HG03469 (cell line): ENCODE measurements around the gene PIGZ.
"Not testable (repeated sequence)": the region's sequence is repeated elsewhere in the genome, so short reads cannot be mapped to it uniquely, and the experiment has no call there.

ENCODE experiments used
- ATAC-seq: cut with Tn5 transposase; IDR thresholded peaks from one replicate; pipeline ENCODE4 v1.9.1; 2021; ENCODE audit warnings: mild to moderate bottlenecking, moderate library complexity, moderate number of reproducible peaks; ENCODE audit not compliant: unreplicated experiment

PIGZ gene

GRCh38 chr3:196962108-196962929, 6.3 kb downstream of the PIGZ start:
- ATAC-seq: no peak

DNA sequence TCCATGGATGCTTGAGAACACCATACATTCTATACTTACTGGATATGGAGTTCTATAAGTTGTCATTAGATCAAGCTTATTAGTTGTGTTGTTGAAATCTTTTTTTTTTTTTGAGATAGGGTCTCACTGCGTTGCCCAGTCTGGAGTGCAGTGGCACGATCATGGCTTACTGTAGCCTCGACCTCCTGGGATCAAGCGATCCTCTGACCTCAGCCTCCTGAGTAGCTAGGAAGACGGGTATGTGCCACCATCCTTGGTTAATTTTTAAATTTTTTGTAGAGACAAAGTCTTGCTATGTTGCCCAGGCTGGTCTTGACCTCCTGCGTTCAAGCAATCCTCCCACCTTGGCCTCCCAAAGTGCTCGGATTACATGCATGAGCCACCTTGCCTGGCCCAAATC, 13.8 kb downstream of the PIGZ start:
- ATAC-seq: no peak

- ATAC-seq: no peak
These were observed 17.3 kb downstream of the PIGZ start for GRCh38 chr3:196951371-196951770.

- no peak for ATAC-seq
These were observed 18.9 kb downstream of the PIGZ start for GRCh38 chr3:196949750-196950149.

GRCh38 chr3:196949285-196949619, 19.4 kb downstream of the PIGZ start:
- ATAC-seq: no peak

- no peak for ATAC-seq
These were observed 20.0 kb downstream of the PIGZ start for GRCh38 chr3:196948442-196949284.

DNA sequence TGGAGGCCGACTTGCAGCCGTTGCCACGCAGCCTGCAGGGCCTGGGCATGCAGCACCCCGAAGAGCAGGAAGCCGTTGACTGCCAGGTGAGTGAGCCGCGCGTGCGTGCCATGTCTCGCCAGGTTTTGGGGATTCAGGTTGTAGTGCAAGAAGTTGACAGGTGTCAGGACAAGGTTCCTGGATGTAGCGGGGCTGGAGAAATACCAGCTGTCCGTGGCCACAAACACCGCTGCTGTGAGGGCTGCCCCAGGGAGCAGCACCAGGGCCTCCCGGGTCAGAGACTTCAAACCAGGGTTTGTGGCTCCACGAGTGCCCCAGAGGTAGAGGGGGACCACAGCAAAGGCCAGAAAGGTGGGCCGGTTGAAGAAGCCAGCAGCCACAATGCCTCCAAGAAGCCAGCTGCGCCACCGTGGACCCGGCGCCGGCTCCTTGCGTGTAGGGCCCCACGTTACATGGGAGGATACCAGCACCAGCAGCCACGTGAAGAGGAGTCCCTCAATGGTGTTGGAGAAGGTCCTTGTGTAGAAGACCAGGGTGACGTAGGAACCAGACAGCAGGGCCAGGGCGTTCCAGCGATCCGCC, 20.7 kb downstream of the PIGZ start:
- ATAC-seq: no peak

- no peak for ATAC-seq
These were observed 21.3 kb downstream of the PIGZ start for GRCh38 chr3:196947136-196947859.

DNA sequence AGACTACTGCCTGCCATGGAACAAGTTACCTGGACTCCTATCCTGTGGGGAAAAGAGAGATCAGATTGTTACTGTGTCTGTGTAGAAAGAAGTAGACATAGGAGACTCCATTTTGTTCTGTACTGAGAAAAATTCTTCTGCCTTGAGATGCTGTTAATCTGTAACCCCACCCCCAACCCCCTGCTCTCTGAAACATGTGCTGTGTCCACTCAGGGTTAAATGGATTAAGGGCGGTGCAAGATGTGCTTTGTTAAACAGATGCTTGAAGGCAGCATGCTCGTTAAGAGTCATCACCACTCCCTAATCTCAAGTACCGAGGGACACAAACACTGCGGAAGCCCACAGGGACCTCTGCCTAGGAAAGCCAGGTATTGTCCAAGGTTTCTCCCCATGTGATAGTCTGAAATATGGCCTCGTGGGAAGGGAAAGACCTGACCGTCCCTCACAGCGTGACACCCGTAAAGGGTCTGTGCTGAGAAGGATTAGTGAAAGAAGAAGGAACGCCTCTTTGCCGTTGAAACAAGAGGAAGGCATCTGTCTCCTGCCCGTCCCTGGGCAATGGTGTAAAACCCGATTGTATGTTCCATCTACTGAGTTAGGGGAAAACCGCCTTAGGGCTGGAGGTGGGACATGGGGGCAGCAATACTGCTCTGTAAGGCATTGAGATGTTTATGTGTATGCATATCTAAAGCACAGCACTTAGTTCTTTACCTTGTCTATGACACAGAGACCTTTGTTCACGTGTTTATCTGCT, 24.4 kb downstream of the PIGZ start:
- ATAC-seq: not testable (repeated sequence)

DNA sequence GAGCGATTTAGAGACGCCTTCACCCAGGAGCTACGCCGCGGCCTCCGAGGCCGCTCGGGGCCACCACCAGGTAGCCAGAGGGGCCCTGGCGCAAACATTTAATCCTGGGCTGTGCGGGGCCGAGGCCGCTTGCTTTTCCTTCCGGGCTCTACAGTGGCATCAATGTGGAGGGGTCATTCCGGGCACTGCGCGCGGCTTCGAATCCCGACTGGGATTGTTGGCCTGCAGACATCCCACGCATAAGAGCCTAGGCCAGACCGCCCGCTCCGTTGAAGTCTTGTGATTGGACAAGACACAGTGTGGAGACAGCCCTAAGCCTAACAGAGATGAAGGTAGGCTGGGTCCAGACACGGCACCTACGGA, 25.7 kb downstream of the PIGZ start:
- no peak for ATAC-seq

DNA sequence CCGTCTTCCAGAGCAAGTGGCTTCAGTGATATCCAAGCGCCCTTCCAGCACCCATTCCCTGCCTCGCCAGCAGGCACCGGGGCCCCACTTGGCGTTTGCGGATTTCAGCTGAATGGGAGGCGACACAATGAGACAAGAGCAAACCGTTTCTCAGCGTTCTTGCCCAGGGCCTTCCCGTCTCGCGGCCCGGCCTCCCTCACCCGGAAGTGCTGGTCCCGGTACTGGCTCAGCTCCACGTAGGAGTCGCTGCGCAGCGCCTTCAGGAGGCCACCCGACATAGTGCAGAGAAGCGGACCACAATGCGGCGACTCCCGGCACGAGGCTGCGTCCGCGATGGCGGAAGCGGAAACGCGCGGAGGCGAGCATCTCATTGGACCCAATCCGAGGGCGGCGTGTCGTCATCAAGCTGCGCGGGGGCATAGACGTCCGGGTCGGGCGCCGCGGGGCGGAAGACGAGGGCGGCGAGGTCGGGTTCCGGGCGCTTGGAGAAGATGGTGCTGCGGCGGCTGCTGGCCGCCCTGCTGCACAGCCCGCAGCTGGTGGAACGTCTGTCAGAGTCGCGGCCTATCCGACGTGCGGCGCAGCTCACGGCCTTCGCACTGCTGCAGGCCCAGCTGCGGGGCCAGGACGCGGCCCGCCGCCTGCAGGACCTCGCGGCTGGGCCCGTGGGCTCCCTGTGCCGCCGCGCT, 26.3 kb downstream of the PIGZ start, which contains the start of gene NCBP2:
Gene NCBP2, minus strand, starts transcription at position 303 of the 689 bp plus-strand sequence. Its CDS starts 25 bp downstream, at position 278.
- peak; percentile 75 for ATAC-seq

DNA sequence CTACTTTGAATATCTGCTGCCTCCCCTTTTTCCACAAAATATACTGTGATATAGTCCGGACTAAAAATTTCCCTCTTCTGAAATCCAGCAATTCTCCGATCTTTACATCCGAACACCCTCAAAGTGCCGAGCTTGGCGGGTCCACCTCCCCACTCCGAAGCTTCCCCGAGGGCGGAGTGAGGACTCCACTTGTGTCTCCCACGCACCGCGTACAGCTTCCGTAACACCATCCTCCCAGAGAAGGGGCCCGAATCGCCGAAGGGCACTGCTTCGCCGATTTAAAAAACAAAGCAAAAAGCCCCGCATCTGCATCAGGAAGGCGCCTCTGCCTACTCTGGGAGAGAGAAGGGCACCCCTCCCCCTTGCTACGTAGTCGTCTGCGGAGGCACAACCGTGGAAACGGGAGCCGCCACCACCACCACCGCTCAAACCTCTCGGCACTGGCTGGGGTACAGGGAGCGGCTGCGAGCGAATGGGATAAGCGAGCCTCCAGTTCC, 26.9 kb downstream of the PIGZ start:
- ATAC-seq: peak; percentile 7

DNA sequence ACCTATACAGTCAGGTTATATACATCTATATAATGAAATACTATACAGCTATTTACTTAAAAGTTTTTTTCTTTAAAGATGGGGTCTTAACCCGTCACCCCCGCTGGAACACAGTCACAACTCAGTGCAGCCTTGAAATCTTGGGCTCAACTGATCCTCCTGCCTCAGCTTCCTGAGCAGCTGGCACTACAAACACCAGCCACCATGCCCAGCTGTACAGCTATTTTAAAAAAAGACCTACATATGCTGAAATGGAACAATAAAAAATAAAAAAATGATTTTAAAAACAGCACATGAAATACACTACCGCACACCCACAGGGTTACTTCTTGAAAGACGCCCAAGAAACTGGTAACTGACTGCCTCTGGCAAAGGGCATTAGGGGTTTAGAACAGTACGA, 30.1 kb downstream of the PIGZ start:
- no peak for ATAC-seq

DNA sequence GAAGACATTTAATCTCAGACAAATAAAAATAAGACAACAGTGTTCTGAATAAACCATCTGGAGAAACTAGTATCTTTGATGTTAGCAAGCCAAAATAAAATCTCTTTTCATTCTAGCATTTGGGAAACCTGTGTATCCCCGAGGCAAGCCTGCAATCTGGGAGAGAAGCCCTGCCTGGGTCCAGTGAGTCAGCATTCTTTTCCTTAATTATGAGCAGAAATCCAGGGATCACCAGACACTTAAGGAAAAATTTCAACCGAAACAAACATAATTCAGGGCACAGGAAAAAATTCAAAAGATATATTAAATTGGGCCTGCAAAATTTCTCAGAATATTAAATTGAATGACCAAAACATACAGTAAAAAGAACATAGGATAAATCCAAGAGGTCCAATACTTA, 30.5 kb downstream of the PIGZ start:
- no peak for ATAC-seq

GRCh38 chr3:196936288-196936687, 32.3 kb downstream of the PIGZ start:
- ATAC-seq: no peak

DNA sequence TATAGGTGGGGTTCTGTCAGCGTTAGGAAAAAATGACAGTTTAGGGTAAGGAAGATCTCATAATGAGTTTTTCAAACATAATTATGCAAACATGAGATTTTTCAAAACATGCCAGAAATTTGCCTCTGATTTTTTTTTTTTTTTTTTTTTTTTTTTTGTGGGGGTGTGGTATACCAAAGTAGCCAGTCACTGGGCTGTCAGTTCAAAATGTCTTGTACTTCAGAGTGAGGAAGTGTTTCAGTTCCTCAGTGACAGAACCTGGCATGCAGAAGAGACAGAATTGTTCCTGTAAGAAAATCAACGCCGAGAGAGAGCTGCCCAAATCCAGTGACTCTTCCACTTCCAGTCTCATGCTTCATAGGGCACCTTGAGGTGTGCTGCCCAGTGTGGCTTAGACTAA, 36.0 kb downstream of the PIGZ start:
- ATAC-seq: no peak

- ATAC-seq: no peak
These were observed 36.6 kb downstream of the PIGZ start for GRCh38 chr3:196931828-196932587.

DNA sequence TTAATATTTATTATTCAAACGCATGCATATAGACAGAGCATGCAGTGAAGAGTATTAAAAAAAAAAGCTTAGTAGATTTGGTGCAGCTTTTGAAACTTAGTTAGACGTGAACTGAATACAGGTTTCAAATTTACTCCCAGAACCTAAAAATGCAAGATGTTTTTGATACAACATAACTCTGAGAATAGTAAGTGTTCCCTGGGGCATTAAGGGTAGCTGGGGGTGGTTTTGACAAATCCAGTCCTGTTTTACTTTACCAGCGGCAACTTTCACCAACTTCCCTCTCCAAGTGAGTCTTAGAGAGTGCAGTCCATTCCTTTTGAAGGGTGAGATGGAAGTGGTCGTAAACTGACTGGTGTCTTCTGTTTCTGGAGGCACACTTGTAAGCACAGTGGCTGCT, 37.5 kb downstream of the PIGZ start:
- ATAC-seq: no peak
